NCI-H1694 (cell line): ENCODE results near the gene BAMBI.

ENCODE experiments used
- DNase-seq: peaks from one replicate; lab custom pipeline; 2025; lab: John Stamatoyannopoulos, UW

Gene BAMBI

GRCh38 chr10:28676326-28676967 is 874 bp upstream of the BAMBI start:
- DNase-seq, result no peak

GRCh38 chr10:28677888-28678686 is 766 bp downstream of the BAMBI start:
- no peak for DNase-seq

GRCh38 chr10:28678687-28679457 is 1.6 kb downstream of the BAMBI start:
- DNase-seq, result no peak

- DNase-seq, result no peak
Measured at GRCh38 chr10:28679581-28680357, 2.4 kb downstream of the BAMBI start.

GRCh38 chr10:28680358-28680752 is 3.0 kb downstream of the BAMBI start:
- DNase-seq, result no peak

DNA sequence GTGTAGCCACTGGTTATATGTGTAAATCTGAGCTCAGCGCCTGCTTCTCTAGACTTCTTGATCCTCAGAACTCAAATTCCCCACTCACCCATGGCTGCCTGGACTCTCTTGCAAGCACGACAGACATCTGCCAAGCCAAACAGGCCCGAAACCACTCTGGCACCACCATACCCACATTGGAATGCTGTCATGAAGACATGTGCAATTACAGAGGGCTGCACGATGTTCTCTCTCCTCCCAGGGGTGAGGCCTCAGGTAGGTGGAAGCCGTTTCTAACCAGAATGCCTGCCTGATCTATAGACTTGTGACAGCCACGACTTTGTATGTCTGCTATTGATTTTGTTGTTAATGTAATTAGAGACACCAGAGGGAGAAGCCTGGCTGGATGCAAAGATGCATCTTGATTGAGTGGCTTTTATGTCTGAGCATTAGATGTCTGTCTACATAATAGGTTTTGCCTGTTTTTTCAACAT is 4.0 kb downstream of the BAMBI start:
- no peak for DNase-seq

DNA sequence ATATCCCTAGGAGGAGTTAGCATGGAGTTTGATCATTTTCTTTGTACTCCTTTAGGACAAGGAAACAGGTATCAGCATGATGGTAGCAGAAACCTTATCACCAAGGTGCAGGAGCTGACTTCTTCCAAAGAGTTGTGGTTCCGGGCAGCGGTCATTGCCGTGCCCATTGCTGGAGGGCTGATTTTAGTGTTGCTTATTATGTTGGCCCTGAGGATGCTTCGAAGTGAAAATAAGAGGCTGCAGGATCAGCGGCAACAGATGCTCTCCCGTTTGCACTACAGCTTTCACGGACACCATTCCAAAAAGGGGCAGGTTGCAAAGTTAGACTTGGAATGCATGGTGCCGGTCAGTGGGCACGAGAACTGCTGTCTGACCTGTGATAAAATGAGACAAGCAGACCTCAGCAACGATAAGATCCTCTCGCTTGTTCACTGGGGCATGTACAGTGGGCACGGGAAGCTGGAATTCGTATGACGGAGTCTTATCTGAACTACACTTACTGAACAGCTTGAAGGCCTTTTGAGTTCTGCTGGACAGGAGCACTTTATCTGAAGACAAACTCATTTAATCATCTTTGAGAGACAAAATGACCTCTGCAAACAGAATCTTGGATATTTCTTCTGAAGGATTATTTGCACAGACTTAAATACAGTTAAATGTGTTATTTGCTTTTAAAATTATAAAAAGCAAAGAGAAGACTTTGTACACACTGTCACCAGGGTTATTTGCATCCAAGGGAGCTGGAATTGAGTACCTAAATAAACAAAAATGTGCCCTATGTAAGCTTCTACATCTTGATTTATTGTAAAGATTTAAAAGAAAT is 4.8 kb downstream of the BAMBI start:
- DNase-seq, result no peak

DNA sequence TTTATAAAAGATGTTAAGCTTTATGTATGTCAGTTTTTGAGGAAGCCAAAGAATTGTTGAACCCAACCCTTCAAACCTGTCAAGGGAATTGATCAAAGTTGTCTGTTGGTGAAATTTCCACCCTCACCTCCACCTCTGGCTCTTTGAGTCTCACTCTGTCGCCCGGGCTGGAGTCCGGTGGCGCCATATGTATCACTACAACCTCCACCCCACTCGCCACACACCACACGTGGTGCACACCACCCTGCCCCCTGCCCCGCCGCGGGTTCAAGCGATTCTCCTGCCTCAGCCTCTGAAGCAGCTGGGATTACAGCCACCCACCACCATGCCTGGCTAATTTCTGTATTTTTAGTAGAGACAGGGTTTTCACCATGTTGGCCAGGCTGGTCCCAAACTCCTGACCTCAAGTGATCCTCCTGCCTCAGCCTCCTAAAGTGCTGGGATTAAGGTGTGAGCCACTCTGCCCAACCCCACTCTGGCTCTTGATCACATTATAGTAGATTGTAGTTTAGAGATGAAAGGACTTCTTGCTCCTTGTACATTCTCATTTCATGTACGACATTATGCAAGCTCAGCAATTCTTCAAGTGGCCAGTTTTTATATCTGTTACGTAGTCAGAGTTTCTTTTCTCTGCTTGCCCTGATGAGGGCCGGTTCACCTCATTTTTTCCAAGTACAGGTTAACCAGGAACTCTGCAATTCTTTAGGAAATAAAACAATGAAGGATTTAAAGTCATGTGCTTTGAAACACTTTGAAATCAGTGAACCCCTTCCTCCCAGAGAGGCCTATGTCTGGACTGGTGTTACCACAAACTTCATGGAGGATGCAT is 7.0 kb downstream of the BAMBI start:
- no peak for DNase-seq

DNA sequence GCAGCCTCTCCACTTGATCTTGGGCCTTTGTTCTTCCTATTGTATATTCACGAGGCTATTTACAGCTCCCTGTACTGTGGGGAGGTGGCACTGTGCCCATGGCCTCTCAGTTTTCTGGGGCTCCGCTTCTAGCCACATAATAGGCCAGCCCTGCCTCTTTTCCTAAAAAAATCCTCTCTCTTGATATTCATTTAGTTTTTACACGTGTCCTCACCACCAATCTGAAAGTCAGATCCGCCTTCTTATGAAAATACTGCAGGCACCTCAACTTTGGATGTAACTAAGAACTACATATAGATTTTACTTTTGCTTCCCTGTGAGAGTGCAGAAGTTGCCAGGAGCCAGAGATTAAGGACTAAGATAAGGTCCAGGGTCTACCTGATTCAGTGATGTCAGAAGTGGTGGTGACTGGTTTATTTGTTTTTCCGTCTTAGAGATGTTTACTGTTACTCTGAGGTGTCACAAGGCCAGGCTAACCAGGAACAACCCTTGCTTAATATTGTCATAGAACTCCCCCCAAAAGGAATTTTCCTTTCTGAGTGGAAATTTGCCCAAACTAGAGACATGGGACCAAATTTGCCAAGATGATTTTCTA is 7.8 kb downstream of the BAMBI start:
- DNase-seq, result no peak

DNA sequence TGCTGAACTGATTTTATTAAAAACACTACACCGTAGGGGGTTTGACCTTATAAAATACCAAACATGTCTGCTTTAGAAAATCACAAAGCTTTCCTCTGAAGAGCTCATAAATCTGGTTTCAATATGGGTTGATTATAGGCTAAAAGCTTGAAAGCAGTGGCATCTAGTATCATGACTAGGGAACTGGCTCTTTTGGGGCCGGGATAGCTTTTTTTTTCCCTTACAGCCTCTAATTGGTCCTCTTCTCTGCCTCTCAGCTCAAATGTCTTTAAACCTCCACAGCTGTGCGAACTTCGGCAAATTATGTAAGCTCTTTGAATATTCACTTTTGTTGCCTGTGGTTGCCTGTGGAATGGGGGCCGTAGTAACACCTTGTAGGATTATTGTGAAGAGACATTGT is 8.4 kb downstream of the BAMBI start:
- no peak for DNase-seq

DNA sequence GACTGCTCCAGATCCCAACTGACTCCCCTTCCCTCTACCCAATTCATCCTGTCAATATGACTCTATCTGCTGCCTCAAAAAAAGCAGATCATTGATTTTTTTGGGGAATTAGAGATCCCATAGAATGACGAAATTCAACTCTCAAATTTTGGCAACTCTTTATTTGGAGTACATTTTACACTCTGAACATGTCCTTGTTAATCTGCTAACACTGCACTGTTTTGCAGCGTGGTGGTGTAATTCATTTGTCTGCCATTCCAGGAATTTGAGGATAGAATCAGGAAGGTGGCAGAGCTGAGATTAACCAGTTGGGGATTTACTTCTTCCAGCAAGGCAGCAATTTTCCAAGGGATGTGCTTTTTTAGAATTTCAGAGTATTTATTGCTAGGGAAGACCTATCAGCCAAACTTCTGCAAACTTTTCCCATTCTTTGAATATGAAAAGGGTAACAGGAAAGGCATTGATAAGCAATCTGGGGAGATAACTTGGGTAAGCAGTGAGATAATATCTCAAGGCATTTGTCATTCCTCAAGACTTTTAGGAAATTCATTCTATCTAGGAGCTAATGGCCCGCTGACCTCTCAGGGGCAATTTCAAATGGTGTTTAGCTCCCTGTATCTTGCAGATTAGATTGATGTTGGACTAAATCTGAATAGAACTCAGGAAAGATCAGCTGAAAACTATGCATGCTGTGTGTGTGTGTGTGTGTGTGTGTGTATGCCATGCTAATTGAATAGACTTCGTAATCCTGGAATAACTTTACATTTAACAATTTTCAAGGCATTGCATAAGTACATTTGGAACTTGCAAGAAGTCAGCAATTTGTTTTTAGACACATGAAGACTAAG is 9.7 kb downstream of the BAMBI start:
- no peak for DNase-seq

DNA sequence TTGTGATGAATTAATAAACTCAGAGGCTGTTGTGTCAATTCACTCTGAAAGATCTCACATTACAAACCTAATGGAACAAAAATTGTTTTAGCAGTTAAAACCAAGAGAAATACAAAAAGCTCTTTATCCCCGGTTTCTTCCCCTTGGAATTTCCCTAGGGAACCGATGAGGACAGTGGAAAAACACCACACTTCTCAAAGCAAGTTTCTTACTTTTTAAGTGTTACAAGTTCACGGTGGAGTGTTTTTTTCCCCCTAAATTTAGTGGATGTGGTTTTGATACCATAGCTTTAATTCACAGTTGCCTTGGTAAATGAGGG is 10.3 kb downstream of the BAMBI start:
- no peak for DNase-seq

- no peak for DNase-seq
Measured at GRCh38 chr10:28690545-28690944, 13.2 kb downstream of the BAMBI start.

DNA sequence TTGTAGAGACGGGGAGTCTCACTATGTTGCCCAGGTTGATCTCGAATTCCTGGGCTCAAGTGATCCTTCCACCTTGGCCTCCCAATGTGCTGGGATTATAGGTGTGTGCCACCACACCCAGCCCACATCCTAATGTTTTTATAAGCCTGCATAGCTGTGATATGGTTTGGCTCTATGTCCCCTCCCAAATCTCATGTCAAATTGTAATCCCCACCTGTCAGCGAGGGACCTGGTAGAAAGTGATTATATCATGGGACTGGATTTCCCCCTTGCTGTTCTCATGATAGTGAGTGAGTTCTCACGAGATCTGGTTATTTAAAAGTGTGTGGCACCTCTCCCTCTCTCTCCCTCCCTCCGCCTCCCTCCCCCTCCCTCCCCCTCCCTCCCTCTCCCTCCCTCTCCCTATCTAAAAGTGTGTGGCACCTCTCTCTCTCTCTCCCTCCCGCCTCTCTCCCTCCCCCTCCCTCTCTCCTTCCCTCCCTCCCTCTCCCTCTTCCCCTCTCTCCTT is 13.9 kb downstream of the BAMBI start:
- DNase-seq, result no peak

GRCh38 chr10:28692050-28692449 is 14.7 kb downstream of the BAMBI start:
- no peak for DNase-seq

DNA sequence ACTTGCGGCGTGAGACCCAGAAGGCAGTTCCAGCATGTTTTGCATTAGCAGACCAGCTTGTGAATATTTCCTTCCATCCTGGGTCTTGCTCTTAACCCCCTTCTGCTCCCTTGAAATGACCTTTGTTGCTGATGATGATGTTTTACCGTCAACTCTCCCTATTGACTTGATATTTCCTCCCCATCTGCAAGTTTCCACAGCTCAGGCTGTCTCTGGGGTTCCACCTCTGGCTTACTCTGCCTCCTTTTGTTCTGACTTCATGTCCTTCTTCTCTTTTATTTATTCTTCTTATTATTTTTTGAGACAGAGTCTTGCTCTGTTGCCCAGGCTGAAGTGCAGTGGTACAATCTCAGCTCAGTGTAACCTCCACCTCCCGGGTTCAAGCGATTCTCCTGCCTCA is 17.2 kb downstream of the BAMBI start:
- DNase-seq, result no peak

GRCh38 chr10:28698075-28698474 is 20.8 kb downstream of the BAMBI start:
- no peak for DNase-seq

DNA sequence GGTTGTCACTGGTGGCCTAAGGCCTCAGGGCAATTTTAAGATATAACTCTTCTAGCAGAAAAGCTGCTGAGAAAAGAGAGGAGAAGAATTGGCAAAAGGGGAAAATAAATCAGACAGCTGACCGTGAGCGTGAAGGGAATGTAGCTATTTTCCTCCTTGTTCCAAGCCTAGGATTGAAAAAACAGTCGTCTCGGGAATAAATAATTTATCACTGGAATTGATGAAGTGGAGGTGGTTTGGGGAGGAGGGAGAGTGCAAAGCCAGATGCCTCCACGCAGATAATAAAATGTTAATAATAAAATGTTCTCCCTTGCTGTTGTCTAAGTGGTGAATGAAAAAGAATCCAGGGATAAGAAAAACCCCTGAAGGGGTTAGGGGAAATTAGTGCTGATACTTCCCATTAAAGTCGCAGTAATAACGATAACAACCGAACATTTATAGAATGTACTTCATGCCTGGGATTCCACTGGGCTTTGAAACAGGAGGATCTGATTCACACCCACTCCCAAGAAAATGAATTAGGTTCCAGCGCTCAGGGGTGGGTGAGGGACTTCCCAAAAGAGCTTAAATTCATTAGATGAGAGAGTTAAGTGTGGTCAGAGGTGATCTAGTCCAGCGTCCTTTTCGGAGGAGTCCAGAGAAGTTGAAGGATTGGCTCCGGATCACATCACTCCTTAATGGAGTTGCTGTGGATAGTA is 27.3 kb downstream of the BAMBI start:
- no peak for DNase-seq
